OCI-LY7 (cell line): ENCODE data around the gene CNGA4. TPM values are rescaled to one million over a fixed set of nuclear protein-coding genes. Genes with fewer than 3 reads are reported as not detected.

ENCODE experiments used
- BruUV-seq: library from RNA; stranded (reverse); fragments of 400-500 nt; replicated peaks from 2 replicates; lab custom pipeline; 2021; lab: Mats Ljungman, UMichigan
- CTCF ChIA-PET: fragments of 300-600 bp; sonication (Branson Sonifier 250); formaldehyde crosslinking; loops from one replicate; lab custom pipeline; 2022; ENCODE audit warnings: antibody characterized with exemption; ENCODE audit not compliant: unreplicated experiment; lab: Charles Lee
- POLR2A ChIA-PET: fragments of 300-600 bp; sonication (Branson Sonifier 250); formaldehyde crosslinking; loops from one replicate; lab custom pipeline; 2022; ENCODE audit warnings: antibody characterized with exemption; lab: Charles Lee
- DNase-seq: peaks from one replicate; pipeline ENCODE4 v3.0.0-alpha.2; 2015; ENCODE audit warnings: low spot score
- H2AFZ ChIP-seq: fragments of 200-600 bp; sonication (generic), shearing (Covaris generic); 2 replicates; pipeline ENCODE4 v1.6.1; 2014; ENCODE audit warnings: mild to moderate bottlenecking, antibody characterized with exemption, low read length, moderate library complexity
- H3K27ac ChIP-seq: fragments of 200-600 bp; sonication (generic); 2 replicates; pipeline ENCODE4 v1.5.1; 2014; ENCODE audit warnings: mixed run types, low read depth, mild to moderate bottlenecking, moderate library complexity, low read length, inconsistent platforms; ENCODE audit not compliant: poor library complexity, severe bottlenecking
- H3K36me3 ChIP-seq: fragments of 200-600 bp; sonication (generic); 2 replicates; pipeline ENCODE4 v1.6.1; 2014; ENCODE audit warnings: mild to moderate bottlenecking, antibody characterized with exemption, low read length, moderate library complexity, mixed read lengths; ENCODE audit not compliant: insufficient read depth
- H3K4me1 ChIP-seq: fragments of 200-600 bp; sonication (generic); 2 replicates; pipeline ENCODE4 v1.5.1; 2014; ENCODE audit warnings: mild to moderate bottlenecking, low read length; ENCODE audit not compliant: insufficient read depth, poor library complexity, severe bottlenecking
- H3K4me2 ChIP-seq: fragments of 200-600 bp; sonication (generic); 2 replicates; pipeline ENCODE4 v1.6.1; 2014; ENCODE audit warnings: mild to moderate bottlenecking, low read length
- H3K4me3 ChIP-seq: fragments of 200-600 bp; sonication (generic); 2 replicates; pipeline ENCODE4 v1.5.1; 2014; ENCODE audit warnings: mild to moderate bottlenecking, low read depth, low read length; ENCODE audit not compliant: poor library complexity, severe bottlenecking
- H3K79me2 ChIP-seq: fragments of 200-600 bp; sonication (generic); 2 replicates; pipeline ENCODE4 v1.6.1; 2016; ENCODE audit warnings: low read depth, mild to moderate bottlenecking, low read length, moderate library complexity, mixed read lengths; ENCODE audit not compliant: insufficient read depth
- H3K9me2 ChIP-seq: fragments of 200-600 bp; sonication (generic); 2 replicates; pipeline ENCODE4 v1.6.1; 2016; ENCODE audit warnings: mild to moderate bottlenecking, low read length, mixed read lengths; ENCODE audit not compliant: insufficient read depth
- H3K9me3 ChIP-seq: fragments of 200-600 bp; sonication (generic); 2 replicates; pipeline ENCODE4 v1.6.1; 2014; ENCODE audit warnings: mild to moderate bottlenecking, mixed run types, low read length, mixed read lengths
- H4K20me1 ChIP-seq: fragments of 200-600 bp; sonication (generic); 2 replicates; pipeline ENCODE4 v1.6.1; 2014; ENCODE audit warnings: mild to moderate bottlenecking, antibody characterized with exemption, low read length, moderate library complexity, mixed read lengths; ENCODE audit not compliant: insufficient read depth
- EZH2phosphoT487 ChIP-seq: fragments of 200-600 bp; sonication (generic); IDR thresholded peaks from 2 replicates; pipeline ENCODE4 v1.6.1; 2018; ENCODE audit warnings: low read depth, borderline replicate concordance, mild to moderate bottlenecking, mixed run types, antibody characterized with exemption, low read length, moderate library complexity, mixed read lengths
- intact Hi-C: fragments of 100-400 bp; cut with micrococcal nuclease; formaldehyde crosslinking; loops from one replicate; pipeline ENCODE4 v1.10.0; 2022; ENCODE audit not compliant: unreplicated experiment
- total RNA-seq, 2 experiments: library from RNA; depleted of rRNA in 1 of 2; stranded (reverse); fragments of >200 nt in 1 of 2; shearing (Covaris generic) in 1 of 2; gene quantifications; 2 replicates each; pipeline ENCODE4 v1.2.3, GENCODE V29; 2014 to 2022
- TF ChIP-seq, protein P1 (sequence below): fragments of 200-600 bp; sonication (generic); conservative IDR thresholded peaks from 2 replicates; pipeline ENCODE4 v1.5.1; 2014; ENCODE audit warnings: mild to moderate bottlenecking, antibody characterized with exemption, low read length, moderate library complexity, mixed read lengths

The CNGA4 gene
- total RNA-seq, 2 experiments from 2014 or later: 0.28 to 0.97 TPM

DNA sequence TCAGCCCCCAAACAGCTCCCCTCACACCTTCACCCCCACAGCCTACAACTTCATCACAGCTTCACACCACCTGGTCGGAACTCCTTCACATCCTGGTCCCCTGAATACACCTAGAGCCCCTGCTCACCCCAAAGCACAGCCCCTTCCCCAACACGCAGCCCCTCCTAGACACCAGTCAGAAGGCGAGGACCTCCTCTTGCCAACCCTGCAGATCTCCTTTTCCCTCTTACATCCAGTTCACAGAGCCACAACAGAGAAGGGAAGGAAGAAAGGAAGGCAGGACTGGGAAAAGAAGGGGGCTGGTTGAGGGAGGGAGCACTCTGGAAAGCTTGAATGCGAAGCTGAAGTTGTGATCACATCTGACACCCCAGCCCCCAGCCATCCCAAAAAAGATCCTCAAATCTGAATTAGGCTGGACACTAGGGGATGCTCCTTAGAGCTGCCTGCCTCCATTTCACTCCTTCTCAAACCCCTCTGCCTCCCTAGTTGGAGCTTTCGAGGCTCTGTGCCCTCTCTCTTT lies 21.4 kb downstream of the CNGA4 start:
- Histone ChIP-seq H3K79me2 (no peaks in the 10 kb centered on the region), H3K36me3 (no peaks in the 10 kb centered on the region), H3K9me3 (no peaks in the 10 kb centered on the region), H3K9me2 (no peaks in the 10 kb centered on the region), H4K20me1 (no peaks in the 10 kb centered on the region), H3K4me2 (no peak overlapping the region), H3K4me3 (no peak overlapping the region), H3K27ac (no peak overlapping the region), H3K4me1 (no peaks in the 10 kb centered on the region), H2AFZ (no peak overlapping the region)
- CTCF ChIA-PET: interaction anchor here (0.6 kb wide), 1 partner anchor 60 kb away, joined by 3 read pairs; no protein-coding TSS in a partner anchor
- DNase-seq: no peak
- POLR2A ChIA-PET: interaction anchor here (0.8 kb wide), 1 partner anchor 8 kb away, joined by 3 read pairs; no protein-coding TSS in a partner anchor
- intact Hi-C loops: no loop called here
- no TSS peak for BruUV-seq
- no peak for TF ChIP-seq EZH2phosphoT487
- TF ChIP-seq, protein P1, sequence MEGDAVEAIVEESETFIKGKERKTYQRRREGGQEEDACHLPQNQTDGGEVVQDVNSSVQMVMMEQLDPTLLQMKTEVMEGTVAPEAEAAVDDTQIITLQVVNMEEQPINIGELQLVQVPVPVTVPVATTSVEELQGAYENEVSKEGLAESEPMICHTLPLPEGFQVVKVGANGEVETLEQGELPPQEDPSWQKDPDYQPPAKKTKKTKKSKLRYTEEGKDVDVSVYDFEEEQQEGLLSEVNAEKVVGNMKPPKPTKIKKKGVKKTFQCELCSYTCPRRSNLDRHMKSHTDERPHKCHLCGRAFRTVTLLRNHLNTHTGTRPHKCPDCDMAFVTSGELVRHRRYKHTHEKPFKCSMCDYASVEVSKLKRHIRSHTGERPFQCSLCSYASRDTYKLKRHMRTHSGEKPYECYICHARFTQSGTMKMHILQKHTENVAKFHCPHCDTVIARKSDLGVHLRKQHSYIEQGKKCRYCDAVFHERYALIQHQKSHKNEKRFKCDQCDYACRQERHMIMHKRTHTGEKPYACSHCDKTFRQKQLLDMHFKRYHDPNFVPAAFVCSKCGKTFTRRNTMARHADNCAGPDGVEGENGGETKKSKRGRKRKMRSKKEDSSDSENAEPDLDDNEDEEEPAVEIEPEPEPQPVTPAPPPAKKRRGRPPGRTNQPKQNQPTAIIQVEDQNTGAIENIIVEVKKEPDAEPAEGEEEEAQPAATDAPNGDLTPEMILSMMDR: no peak

DNA sequence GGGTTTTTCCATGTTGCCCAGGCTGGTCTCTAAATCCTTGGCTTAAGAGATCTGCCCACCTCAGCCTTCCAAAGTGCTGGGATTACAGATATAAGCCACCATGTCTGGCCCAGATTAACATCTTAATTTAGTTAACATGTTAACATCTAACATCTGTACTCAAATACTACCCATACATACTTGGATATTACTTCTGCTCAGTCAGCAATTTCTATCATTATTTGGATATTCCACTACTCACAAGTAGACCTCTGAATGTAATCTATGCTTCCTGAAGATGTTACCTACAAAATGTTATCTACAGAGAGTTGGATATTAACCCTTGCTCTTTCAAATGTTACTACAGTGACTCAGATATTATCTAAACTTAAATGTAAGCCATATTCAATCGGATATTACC lies 24.8 kb downstream of the CNGA4 start:
- Histone ChIP-seq H3K79me2 (no peaks in the 10 kb centered on the region), H3K4me1 (no peaks in the 10 kb centered on the region), H3K27ac (no peak overlapping the region), H3K36me3 (no peaks in the 10 kb centered on the region), H3K4me2 (no peak overlapping the region), H2AFZ (no peak overlapping the region), H3K4me3 (no peak overlapping the region), H4K20me1 (no peaks in the 10 kb centered on the region), H3K9me3 (no peaks in the 10 kb centered on the region), H3K9me2 (no peaks in the 10 kb centered on the region)
- ChIA-PET POLR2A (interaction anchor here (0.6 kb wide), 1 partner anchor 216 kb away, joined by 3 read pairs; no protein-coding TSS in a partner anchor), CTCF (no interaction called here)
- DNase-seq: no peak
- intact Hi-C loops: no loop called here
- no peak for TF ChIP-seq EZH2phosphoT487
- TF ChIP-seq, protein P1: no peak
- no TSS peak for BruUV-seq

DNA sequence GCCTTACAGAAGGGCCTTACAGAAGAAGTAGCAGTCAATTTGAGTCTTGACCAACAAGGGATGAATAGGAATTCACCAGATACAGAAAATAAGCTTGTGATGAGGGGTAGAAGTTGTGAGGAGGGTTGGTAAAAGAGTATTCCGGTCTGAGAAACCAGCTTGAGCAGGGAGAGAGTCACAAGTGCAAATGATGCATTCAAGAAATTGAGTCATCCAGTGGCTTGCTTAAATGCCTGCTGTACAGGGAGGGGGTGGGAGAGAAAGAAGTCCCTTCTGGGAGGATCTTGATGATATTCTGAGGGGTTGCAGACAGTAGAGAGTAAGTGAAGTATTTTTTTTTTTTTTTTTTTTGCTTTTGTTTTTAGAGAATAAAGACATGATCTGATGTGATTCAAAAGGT lies 29.9 kb downstream of the CNGA4 start:
- intact Hi-C loops: loop anchor here (5.0 kb wide), 1 partner anchor 48 kb away; no protein-coding TSS in a partner anchor
- no peaks in the 10 kb centered on the region for H3K4me1 ChIP-seq
- no peaks in the 10 kb centered on the region for H3K36me3 ChIP-seq
- no peaks in the 10 kb centered on the region for H3K9me2 ChIP-seq
- CTCF ChIA-PET: no interaction called here
- no peak overlapping the region for H3K4me2 ChIP-seq
- POLR2A ChIA-PET: interaction anchor here (0.8 kb wide), 1 partner anchor 48 kb away, joined by 6 read pairs; no protein-coding TSS in a partner anchor
- BruUV-seq: no TSS peak
- no peak overlapping the region for H2AFZ ChIP-seq
- H3K9me3 ChIP-seq: no peaks in the 10 kb centered on the region
- no peaks in the 10 kb centered on the region for H4K20me1 ChIP-seq
- no peak for TF ChIP-seq EZH2phosphoT487
- TF ChIP-seq, protein P1: no peak
- DNase-seq: no peak
- no peak overlapping the region for H3K4me3 ChIP-seq
- no peaks in the 10 kb centered on the region for H3K79me2 ChIP-seq
- H3K27ac ChIP-seq: no peak overlapping the region
